Inflammatory macrophage (primary cell): Measurements from ENCODE around the gene FBXO21.
A peak's percentile ranks its signal among the peaks of the same experiment; 100 is the strongest.
"Not testable (repeated sequence)": the region's sequence is repeated elsewhere in the genome, so short reads cannot be mapped to it uniquely, and the experiment has no call there.

Source experiments
- DNase-seq, 2 donors: peaks; one replicate each; pipeline ENCODE4 v3.0.0-alpha.2; 2020 to 2022

Gene FBXO21

GRCh38 chr12:117101953-117102799 lies 88.1 kb downstream of the FBXO21 start:
- no peak for DNase-seq

- no peak for DNase-seq
These were observed 89.2 kb downstream of the FBXO21 start for GRCh38 chr12:117100851-117101673.

GRCh38 chr12:117100251-117100650 lies 90.0 kb downstream of the FBXO21 start:
- DNase-seq, result peak; percentile 41 to 51

DNA sequence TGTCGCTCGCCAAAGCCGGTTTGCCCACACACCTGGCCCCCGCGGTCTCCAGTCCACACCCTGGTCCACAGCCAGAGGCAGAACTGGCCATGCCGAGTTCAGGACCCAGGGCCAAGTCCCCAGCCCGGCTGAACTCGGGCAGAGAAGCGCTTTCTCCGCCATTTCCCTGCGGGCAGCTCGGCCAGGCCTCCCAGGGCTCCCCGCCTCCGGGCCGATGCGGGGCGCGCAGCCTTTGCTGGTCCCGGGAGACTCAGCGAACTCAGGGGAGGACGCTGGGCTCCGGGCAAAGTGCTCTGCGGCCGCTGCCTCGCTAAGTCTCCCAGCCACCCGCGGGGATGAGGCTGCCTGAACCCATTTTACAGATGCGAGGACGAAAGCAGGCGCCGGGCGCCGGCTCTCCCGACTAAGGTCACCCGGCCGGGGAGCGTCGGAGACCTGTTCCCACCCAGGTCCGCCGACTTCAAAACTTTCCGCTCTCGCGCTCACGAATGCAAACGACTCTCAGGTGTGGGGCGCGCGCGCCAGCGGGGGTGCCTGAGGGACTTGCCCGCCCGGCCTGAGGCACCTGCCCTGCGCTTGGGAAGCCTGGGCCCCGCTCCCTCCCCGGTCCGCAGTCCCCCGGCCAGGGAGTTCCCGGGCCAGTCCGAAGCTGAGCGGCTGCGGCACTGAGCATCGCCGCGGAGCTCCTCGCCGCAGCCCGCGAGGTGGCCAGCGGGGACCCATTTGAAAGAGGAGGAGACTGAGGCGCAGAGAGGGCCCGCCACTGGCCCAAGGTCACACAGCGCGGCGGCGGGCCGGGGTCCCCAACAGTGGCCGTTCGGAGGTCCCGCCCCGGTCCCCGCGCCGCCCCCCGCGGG lies 91.7 kb downstream of the FBXO21 start:
- DNase-seq, result no peak

- DNase-seq, result no peak
These were observed 92.3 kb downstream of the FBXO21 start for GRCh38 chr12:117098024-117098360.

- no peak for DNase-seq
These were observed 93.1 kb downstream of the FBXO21 start for GRCh38 chr12:117097159-117097558.

DNA sequence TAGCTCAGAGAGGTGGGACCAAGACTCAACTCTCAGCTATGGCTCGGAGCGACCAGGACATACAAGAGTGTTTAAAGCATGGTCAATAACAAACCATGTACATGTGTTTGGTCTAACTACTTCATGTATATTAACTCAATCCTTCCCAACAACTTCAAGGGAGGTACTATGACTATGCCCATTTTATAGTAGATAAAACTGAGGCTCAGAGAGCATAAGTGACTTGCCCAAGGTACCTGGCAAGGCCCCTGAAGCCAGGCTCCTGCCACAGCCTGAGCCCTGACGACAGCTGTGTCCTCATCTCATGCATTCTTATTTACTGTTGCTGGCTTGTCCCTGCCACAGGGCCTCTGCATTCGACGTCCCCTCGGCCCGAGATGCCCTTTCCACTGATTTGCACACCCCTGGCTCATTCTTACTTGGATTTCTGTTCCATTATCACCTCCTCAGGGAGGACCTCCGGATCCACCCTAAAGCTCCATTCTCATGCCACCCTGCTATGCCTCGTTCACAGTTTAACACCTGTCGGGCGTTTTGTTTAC lies 93.7 kb downstream of the FBXO21 start:
- no peak for DNase-seq

DNA sequence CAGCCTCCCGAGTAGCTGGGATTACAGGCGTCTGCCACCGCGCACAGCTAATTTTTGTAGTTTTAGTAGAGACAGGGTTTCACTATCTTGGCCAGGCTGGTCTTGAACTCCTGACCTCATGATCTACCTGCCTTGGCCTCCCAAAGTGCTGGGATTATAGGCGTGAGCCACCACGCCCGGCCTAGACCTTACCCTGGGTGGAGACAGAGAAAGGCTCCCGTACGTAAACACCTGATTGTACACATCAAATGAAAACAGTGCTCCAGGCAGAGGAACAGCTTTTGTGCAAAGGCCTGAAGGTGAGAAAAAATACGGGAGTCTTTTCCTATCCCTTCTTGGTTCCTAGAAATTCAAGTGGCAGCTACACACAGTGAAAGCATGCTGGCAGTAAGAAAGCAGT lies 95.1 kb downstream of the FBXO21 start:
- DNase-seq, result not testable (repeated sequence)

GRCh38 chr12:117093918-117094630 lies 96.2 kb downstream of the FBXO21 start:
- no peak for DNase-seq

- no peak for DNase-seq
These were observed 96.8 kb downstream of the FBXO21 start for GRCh38 chr12:117093431-117093830.

DNA sequence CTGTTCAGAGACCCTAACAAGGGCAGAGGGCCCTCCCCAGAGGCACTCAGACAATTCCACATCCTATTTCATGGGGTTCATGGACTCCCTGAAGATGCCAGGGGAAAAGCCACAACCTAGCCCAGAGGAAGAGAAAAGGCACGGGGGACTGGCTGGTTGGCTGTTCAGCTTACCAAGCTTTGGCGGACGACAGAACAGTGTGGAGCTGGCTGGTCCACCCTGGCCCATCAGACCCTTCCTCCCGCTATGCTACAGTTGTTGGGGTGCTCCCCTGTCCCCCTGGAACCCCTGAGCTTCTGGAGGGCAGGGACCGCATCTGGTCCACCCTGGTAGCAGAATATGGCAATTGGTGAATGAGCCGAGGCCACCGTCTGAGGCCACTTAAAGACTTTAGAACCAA lies 97.4 kb downstream of the FBXO21 start:
- DNase-seq, result no peak

DNA sequence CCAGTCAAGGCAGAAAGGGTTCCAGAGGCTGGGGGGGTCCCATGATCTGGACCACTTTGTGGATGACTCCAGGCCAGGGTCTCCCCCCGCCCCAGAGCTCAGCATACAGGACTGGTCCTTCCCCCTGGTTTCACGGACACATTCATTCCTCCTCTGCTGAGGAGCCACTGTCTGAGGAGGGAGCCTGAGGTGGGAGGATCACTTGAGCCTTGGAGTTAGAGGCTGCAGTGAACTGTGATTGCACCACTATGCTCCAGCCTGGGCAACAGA lies 97.8 kb downstream of the FBXO21 start:
- no peak for DNase-seq
